ENCODE measurements around the gene PSMD10.

The PSMD10 gene, protein sequence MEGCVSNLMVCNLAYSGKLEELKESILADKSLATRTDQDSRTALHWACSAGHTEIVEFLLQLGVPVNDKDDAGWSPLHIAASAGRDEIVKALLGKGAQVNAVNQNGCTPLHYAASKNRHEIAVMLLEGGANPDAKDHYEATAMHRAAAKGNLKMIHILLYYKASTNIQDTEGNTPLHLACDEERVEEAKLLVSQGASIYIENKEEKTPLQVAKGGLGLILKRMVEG

DNA sequence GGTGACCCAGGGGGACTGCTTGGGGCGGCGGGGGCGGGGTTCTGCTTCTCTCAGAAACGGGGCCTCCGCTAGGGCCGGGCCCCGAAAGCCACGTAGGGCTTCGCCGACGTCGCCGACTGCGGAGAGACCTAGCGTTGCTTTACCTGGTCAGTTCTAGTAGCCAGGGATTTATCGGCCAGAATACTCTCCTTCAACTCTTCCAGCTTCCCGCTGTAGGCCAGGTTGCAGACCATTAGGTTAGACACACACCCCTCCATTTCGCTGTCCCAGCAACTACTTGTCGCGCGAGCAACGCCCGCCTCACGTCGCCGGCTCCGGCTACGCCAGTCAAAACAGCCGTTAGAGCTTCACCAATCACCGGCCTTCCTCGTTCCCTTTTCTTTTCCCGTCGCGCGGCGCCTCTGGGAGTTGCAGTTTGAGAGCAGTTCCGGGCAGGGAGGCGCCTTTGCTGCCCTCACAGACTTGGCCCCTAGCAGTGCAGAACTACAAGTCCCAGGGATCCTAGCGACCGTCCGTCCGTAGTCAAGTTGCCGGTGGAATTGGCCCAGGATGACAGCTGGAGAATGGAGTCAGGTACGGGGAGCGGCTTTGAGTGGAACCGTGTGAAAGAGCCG, at the start of gene PSMD10, which contains the start of gene ATG4A:
PSMD10 (minus strand) TSS at position 279 of the 614 bp plus-strand sequence; CDS start at position 257, 22 bp downstream.
ATG4A (plus strand) TSS at position 515 of the 614 bp plus-strand sequence; CDS start at position 564, 49 bp downstream.
- Histone ChIP-seq H3K9me3 (replicated peaks in 1 of 11) (no peaks in the 10 kb centered on the region; a peak in 1 of 22 replicates), H4K20me1 (no peaks in the 10 kb centered on the region), H3K4me2 (peak within 1 kb of the TSS; percentile 51 to 81 (median 72)), H3K27me3 (peaks cover 49 to 92% (median 82%) of the 10 kb centered on the region in 11 experiments), H3K4me3 (peak within 1 kb of the TSS; percentile 55 to 78 (median 73)), H3K27ac (peak within 1 kb of the TSS; percentile 61 to 86 (median 82)), H3K9ac (peak within 1 kb of the TSS; percentile 79 to 85 (median 84)), H3K36me3 (peaks cover 4 to 23% (median 14%) of the 10 kb centered on the region in 11 experiments; a peak in 14 of 22 replicates), H3K4me1 (peaks cover 0 to 16% (median 6%) of the 10 kb centered on the region in 10 experiments; a peak in 7 of 20 replicates)
- no peak for TF ChIP-seq Cebpa-rat (IDR thresholded peaks at IDR 0.05)

DNA sequence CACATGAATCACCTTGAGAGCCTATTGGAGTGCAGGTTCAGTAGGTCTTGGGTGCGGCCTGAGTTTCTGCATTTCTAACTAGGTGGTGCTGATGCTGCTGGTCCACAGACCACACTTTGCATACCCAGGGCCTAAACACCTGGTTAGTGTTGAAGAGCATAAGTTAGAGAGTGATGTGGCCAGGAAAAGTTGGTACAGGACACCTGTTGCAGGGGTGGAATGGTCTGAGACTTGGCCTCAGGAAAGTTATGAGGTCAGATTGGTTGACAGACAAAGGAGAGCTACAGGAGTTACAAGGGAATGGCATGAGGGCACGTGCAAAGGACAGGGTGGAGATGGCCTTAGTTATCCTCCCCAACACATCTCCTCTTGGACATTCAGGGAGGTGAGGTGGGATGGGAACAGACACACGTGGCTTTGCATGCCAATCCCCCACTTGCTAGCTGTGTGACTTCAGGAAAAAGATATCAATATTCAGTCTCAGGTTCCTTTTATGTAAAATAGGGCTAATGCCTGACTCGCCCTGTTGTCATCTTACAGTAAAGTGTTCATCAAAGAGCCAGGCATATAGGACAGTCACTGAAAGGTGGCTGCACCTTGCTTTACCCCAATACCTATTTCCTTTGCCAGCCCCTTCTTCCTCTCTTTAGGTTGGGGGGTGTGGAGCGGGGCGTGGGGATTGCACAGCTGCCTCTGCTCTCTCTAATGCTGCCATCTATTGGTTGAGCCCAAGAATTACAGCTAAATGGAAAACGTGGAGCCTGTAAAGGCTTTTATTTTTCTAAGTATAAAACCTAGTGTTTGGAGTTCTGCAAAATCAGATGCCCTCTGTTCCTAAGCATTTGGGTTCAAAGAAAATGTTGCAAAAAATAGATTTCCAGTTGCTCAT, 47.7 kb upstream of the PSMD10 start:
- Histone ChIP-seq H3K4me1 (no peaks in the 10 kb centered on the region), H3K9me3 (replicated peaks in 1 of 11) (no peaks in the 10 kb centered on the region), H3K27me3 (peaks cover 24 to 88% (median 65%) of the 10 kb centered on the region in 11 experiments; a peak in 21 of 22 replicates), H3K4me2 (no peak overlapping the region), H3K27ac (no peak overlapping the region), H4K20me1 (peaks cover 0 to 7% (median 0%) of the 10 kb centered on the region in 11 experiments; a peak in 1 of 22 replicates), H3K9ac (no peak overlapping the region), H3K36me3 (peaks cover 0 to 72% (median 16%) of the 10 kb centered on the region in 11 experiments; a peak in 11 of 22 replicates), H3K4me3 (no peak overlapping the region)
- TF ChIP-seq Cebpa-rat (IDR thresholded peaks at IDR 0.05), result no peak

DNA sequence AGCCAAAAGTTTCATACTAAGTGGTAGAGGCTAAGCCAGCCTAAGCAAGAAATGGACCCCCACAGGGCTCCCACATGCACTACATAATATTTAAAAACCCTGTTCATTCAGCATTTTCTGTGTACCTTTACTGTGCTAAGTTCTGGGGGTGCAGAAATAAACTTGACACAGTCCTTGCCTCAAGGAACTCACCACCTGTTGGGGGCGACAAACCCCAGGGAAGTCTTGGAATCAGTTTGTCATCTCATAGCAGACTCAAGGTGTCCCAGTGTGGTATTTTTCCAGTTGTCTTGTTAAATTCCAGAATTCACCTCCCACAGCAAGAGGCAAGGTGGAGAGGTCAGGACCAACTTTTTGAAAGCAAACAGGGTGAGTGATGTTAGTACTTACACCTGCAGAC, 43.4 kb upstream of the PSMD10 start:
- peaks cover 0 to 7% (median 0%) of the 10 kb centered on the region in 11 experiments; a peak in 2 of 22 replicates for H4K20me1 ChIP-seq
- no peak overlapping the region for H3K27ac ChIP-seq
- no peak overlapping the region for H3K9ac ChIP-seq
- H3K4me1 ChIP-seq, result no peaks in the 10 kb centered on the region
- H3K4me2 ChIP-seq, result no peak overlapping the region
- H3K27me3 ChIP-seq, result peaks cover 66 to 100% (median 99%) of the 10 kb centered on the region in 11 experiments
- peaks cover 0 to 72% (median 27%) of the 10 kb centered on the region in 11 experiments; a peak in 11 of 22 replicates for H3K36me3 ChIP-seq
- no peak for TF ChIP-seq Cebpa-rat (IDR thresholded peaks at IDR 0.05)
- H3K4me3 ChIP-seq, result no peak overlapping the region
- H3K9me3 ChIP-seq (replicated peaks in 1 of 11), result 0 out of 22 replicates have a peak, but pooled peaks cover 0 to 13% (median 0%) of the 10 kb centered on the region in 11 experiments

DNA sequence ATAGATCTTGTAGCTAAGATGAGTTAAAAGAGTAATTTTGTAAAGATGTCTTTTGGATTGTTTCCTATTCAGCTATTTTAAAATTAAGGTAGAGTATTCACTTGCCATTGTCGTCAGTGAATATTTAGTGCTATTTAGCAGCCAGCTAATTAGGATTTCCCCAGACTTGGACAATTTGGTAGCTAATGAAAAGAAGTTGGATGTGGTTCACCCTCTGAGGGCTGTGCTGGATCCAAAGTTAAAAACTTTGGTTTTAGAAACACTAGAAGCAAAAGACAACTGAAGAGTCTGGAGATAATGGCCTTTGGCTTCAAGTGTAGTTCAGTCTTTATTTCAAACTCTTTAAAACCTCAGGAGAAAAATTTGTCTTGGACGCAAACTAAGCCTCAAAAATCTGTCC, 41.5 kb upstream of the PSMD10 start:
- no peak for TF ChIP-seq Cebpa-rat (IDR thresholded peaks at IDR 0.05)
- H3K27me3 ChIP-seq, result peaks cover 75 to 100% (median 96%) of the 10 kb centered on the region in 11 experiments
- no peak overlapping the region for H3K9ac ChIP-seq
- peaks cover 0 to 59% (median 17%) of the 10 kb centered on the region in 11 experiments; a peak in 11 of 22 replicates for H3K36me3 ChIP-seq
- no peaks in the 10 kb centered on the region; a peak in 2 of 22 replicates for H4K20me1 ChIP-seq
- no peak overlapping the region for H3K27ac ChIP-seq
- H3K4me2 ChIP-seq, result no peak overlapping the region
- 0 out of 22 replicates have a peak, but pooled peaks cover 0 to 13% (median 0%) of the 10 kb centered on the region in 11 experiments for H3K9me3 ChIP-seq (replicated peaks in 1 of 11)
- H3K4me1 ChIP-seq, result no peaks in the 10 kb centered on the region
- H3K4me3 ChIP-seq, result no peak overlapping the region

DNA sequence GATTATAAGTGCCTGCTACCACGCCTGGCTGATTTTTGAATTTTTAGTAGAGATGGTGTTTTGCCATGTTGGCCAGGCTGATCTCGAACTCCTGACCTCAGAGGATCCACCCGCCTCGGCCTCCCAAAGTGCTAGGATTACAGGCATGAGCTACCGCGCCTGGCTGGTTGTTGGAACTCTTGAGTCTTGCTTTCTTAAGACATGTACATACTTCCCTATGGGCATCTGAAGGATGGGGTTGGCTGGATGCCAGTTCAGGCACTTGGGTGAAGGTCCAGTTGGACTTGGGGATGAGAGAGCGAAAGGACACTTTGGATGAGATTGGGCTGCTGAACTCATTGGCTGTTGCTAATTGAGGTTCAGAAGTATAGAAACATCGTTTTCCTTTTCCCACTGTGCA, 40.7 kb upstream of the PSMD10 start:
- H3K4me3 ChIP-seq, result no peak overlapping the region
- no peaks in the 10 kb centered on the region for H3K4me1 ChIP-seq
- H3K36me3 ChIP-seq, result peaks cover 0 to 51% (median 14%) of the 10 kb centered on the region in 11 experiments; a peak in 10 of 22 replicates
- H3K9me3 ChIP-seq (replicated peaks in 1 of 11), result 0 out of 22 replicates have a peak, but pooled peaks cover 0 to 13% (median 0%) of the 10 kb centered on the region in 11 experiments
- TF ChIP-seq Cebpa-rat (IDR thresholded peaks at IDR 0.05), result no peak
- no peak overlapping the region for H3K9ac ChIP-seq
- peaks cover 0 to 1% (median 0%) of the 10 kb centered on the region in 11 experiments; a peak in 3 of 22 replicates for H4K20me1 ChIP-seq
- peaks cover 74 to 100% (median 96%) of the 10 kb centered on the region in 11 experiments for H3K27me3 ChIP-seq
- no peak overlapping the region for H3K27ac ChIP-seq
- no peak overlapping the region for H3K4me2 ChIP-seq

DNA sequence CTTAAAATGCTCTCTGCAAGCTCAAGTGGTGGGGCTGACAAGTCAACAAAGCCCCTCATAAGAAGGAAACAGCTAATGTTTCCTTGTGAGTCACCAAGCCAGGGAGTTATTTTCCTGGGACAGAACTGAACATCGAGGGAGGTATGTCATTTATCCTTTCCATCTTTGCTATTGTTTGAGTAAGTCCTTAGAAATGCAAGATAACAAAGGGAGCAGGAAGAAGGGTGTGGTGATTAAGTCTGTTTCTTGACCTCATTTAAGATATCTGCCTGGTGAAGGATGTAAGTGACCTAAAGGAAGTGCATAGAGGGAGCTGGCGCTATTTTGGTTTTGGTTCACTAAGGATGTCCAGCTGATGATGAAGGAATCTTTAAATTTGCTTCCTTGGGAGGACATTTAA, 40.1 kb upstream of the PSMD10 start:
- Histone ChIP-seq H4K20me1 (peaks cover 0 to 3% (median 0%) of the 10 kb centered on the region in 11 experiments; a peak in 2 of 22 replicates), H3K27ac (no peak overlapping the region), H3K9me3 (replicated peaks in 1 of 11) (0 out of 22 replicates have a peak, but pooled peaks cover 0 to 13% (median 0%) of the 10 kb centered on the region in 11 experiments), H3K4me2 (no peak overlapping the region), H3K4me3 (no peak overlapping the region), H3K4me1 (peaks cover 0 to 4% (median 0%) of the 10 kb centered on the region in 10 experiments; a peak in 1 of 20 replicates), H3K9ac (no peak overlapping the region), H3K36me3 (peaks cover 0 to 51% (median 14%) of the 10 kb centered on the region in 11 experiments; a peak in 10 of 22 replicates), H3K27me3 (peaks cover 76 to 100% (median 96%) of the 10 kb centered on the region in 11 experiments)
- TF ChIP-seq Cebpa-rat (IDR thresholded peaks at IDR 0.05), result no peak

DNA sequence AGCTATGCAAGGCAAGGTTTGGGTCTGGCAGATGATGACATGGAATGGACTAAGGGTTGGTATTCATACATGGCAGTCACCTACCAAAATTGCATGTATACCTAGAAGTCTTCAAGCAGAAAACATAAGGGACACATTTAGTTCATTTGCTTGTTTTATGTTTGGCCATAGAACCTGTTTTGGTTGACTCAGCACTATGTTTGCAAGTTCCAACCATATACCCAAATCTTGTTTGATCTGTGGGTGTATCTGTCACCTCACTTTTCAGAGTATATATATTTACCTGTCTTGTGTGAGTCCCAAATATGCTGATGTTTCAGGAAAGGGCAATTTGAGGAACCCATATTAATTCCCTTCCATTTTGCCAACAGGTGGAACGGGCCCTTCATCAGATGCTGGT, 39.5 kb upstream of the PSMD10 start:
- Histone ChIP-seq H3K27ac (no peak overlapping the region), H3K27me3 (peaks cover 81 to 100% (median 96%) of the 10 kb centered on the region in 11 experiments), H4K20me1 (peaks cover 0 to 3% (median 0%) of the 10 kb centered on the region in 11 experiments; a peak in 2 of 22 replicates), H3K9ac (no peak overlapping the region), H3K9me3 (replicated peaks in 1 of 11) (0 out of 22 replicates have a peak, but pooled peaks cover 0 to 13% (median 0%) of the 10 kb centered on the region in 11 experiments), H3K4me3 (no peak overlapping the region), H3K4me2 (no peak overlapping the region), H3K36me3 (peaks cover 0 to 51% (median 14%) of the 10 kb centered on the region in 11 experiments; a peak in 10 of 22 replicates), H3K4me1 (peaks cover 0 to 5% (median 0%) of the 10 kb centered on the region in 10 experiments; a peak in 1 of 20 replicates)
- no peak for TF ChIP-seq Cebpa-rat (IDR thresholded peaks at IDR 0.05)

DNA sequence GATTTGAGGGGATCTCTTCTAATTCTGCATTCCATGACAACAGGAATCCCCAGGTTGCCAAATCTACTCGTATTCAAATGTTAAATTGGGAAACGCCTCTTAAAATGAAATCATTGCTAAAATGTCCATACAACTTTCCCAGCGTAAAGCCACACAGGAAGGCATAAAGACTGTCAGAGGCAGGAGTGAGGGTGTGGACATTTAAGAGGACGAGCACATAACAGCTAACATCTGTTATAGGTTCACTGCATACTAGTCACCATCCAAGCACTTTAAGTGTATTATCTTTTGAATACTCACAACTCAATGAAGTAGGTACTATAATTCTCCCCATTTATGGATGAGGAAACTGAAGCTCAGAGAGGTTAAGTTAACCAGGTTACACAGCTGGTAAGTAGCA, 35.8 kb upstream of the PSMD10 start:
- Histone ChIP-seq H4K20me1 (peaks cover 0 to 6% (median 0%) of the 10 kb centered on the region in 11 experiments; a peak in 2 of 22 replicates), H3K9ac (no peak overlapping the region), H3K4me2 (no peak overlapping the region), H3K9me3 (replicated peaks in 1 of 11) (0 out of 22 replicates have a peak, but pooled peaks cover 0 to 11% (median 0%) of the 10 kb centered on the region in 11 experiments), H3K4me3 (no peak overlapping the region), H3K27ac (no peak overlapping the region), H3K36me3 (peaks cover 0 to 22% (median 10%) of the 10 kb centered on the region in 11 experiments; a peak in 9 of 22 replicates), H3K4me1 (peaks cover 0 to 12% (median 0%) of the 10 kb centered on the region in 10 experiments; a peak in 2 of 20 replicates), H3K27me3 (peaks cover 84 to 100% (median 96%) of the 10 kb centered on the region in 11 experiments)
- no peak for TF ChIP-seq Cebpa-rat (IDR thresholded peaks at IDR 0.05)
